ENCODE results near the gene ANTKMT. TPM values are rescaled to one million over a fixed set of nuclear protein-coding genes. Genes with fewer than 3 reads are reported as not detected.

The ANTKMT gene
- polyA plus RNA-seq, result 10 to 100 TPM; 23.0 to 55.5 (median 38.1) TPM
- long read RNA-seq, donor 1, result 0 reads
- long read RNA-seq, donor 2, partial matches to known transcripts, result 0 of 8 reads
- long read RNA-seq, donor 2, other reads (novel, unspliced or antisense), result 0 of 8 reads
- long read RNA-seq, donor 3, transcript FAM173A-207 (5 exons, 1,052 nt), result major isoform, 9 of 22 reads
- long read RNA-seq, donor 3, partial matches to known transcripts, result 7 of 22 reads
- long read RNA-seq, donor 3, other reads (novel, unspliced or antisense), result 0 of 22 reads
- long read RNA-seq, donor 4, partial matches to known transcripts, result 0 of 1 reads
- long read RNA-seq, donor 4, other reads (novel, unspliced or antisense), result 0 of 1 reads
- long read RNA-seq, donor 5, transcript FAM173A-207 (5 exons, 1,052 nt), result major isoform, 6 of 10 reads
- long read RNA-seq, donor 5, partial matches to known transcripts, result 0 of 10 reads
- long read RNA-seq, donor 5, other reads (novel, unspliced or antisense), result 0 of 10 reads
- long read RNA-seq, donor 6, transcript FAM173A-207 (5 exons, 1,052 nt), result major isoform, 6 of 11 reads
- long read RNA-seq, donor 6, partial matches to known transcripts, result 0 of 11 reads
- long read RNA-seq, donor 6, other reads (novel, unspliced or antisense), result 0 of 11 reads
- long read RNA-seq, donor 7, transcript FAM173A-207 (5 exons, 1,052 nt), result major isoform, 17 of 31 reads
- long read RNA-seq, donor 7, transcript FAM173A-201 (4 exons, 806 nt), result minor isoform, 8 of 31 reads
- long read RNA-seq, donor 7, partial matches to known transcripts, result 0 of 31 reads
- long read RNA-seq, donor 7, other reads (novel, unspliced or antisense), result 0 of 31 reads
- long read RNA-seq, donor 8, partial matches to known transcripts, result 0 of 2 reads
- long read RNA-seq, donor 8, other reads (novel, unspliced or antisense), result 0 of 2 reads
- long read RNA-seq, donor 9, partial matches to known transcripts, result 0 of 5 reads
- long read RNA-seq, donor 9, other reads (novel, unspliced or antisense), result 0 of 5 reads
- long read RNA-seq, donor 10, transcript FAM173A-207 (5 exons, 1,052 nt), result major isoform, 15 of 19 reads
- long read RNA-seq, donor 10, partial matches to known transcripts, result 0 of 19 reads
- long read RNA-seq, donor 10, other reads (novel, unspliced or antisense), result 0 of 19 reads

- Histone ChIP-seq H3K9me3 (ENCODE audit: control insufficient read depth in 2 of 2, insufficient read depth in 1 of 2, low read depth in 1 of 2, low read length in 1 of 2) (peaks cover 3 to 8% of the 10 kb centered on the region in 2 donors), H3K27me3 (ENCODE audit: control insufficient read depth in 3 of 3, insufficient read depth in 3 of 3, low read length in 3 of 3) (peaks cover 0 to 17% (median 7%) of the 10 kb centered on the region in 3 donors), H3K4me1 (ENCODE audit: control insufficient read depth in 3 of 3, insufficient read depth in 2 of 3, low read depth in 1 of 3, low read length in 2 of 3) (peaks cover 6 to 29% (median 12%) of the 10 kb centered on the region in 3 donors), H3K27ac (ENCODE audit: low read depth in 1 of 3, low read length in 2 of 3) (peak within 1 kb of the TSS; percentile 74 to 78 (median 77)), H3K4me3 (ENCODE audit: low read depth in 1 of 3, low read length in 3 of 3) (peak within 1 kb of the TSS; percentile 40 to 63 (median 62)), H3K36me3 (ENCODE audit: control insufficient read depth in 3 of 3, insufficient read depth in 2 of 3, low read depth in 1 of 3, low read length in 3 of 3) (peaks cover 0 to 22% (median 0%) of the 10 kb centered on the region in 3 donors)
- FAIRE-seq (no peak), DNase-seq (peak; percentile 91 to 95)
- WGBS, 3 donors, result 2 to 7% (median 6%) methylated on average over 59 to 106 of the region's 106 CpGs
These were observed at the start of gene ANTKMT for GRCh38 chr16:720990-721764. Gene ANTKMT, plus strand, starts transcription at chr16:721146. Its CDS starts 129 bp downstream, at chr16:721275.

- 87 to 88% (median 88%) methylated on average over 36 to 40 of the region's 40 CpGs for WGBS, 3 donors
- FAIRE-seq (no peak), DNase-seq (no peak)
- Histone ChIP-seq H3K4me3 (ENCODE audit: low read depth in 1 of 3, low read length in 3 of 3) (no peak overlapping the region), H3K9me3 (ENCODE audit: control insufficient read depth in 2 of 2, insufficient read depth in 1 of 2, low read depth in 1 of 2, low read length in 1 of 2) (no peaks in the 10 kb centered on the region), H3K27ac (ENCODE audit: low read depth in 1 of 3, low read length in 2 of 3) (no peak overlapping the region), H3K4me1 (ENCODE audit: control insufficient read depth in 3 of 3, insufficient read depth in 2 of 3, low read depth in 1 of 3, low read length in 2 of 3) (peaks cover 3 to 27% (median 5%) of the 10 kb centered on the region in 3 donors), H3K27me3 (ENCODE audit: control insufficient read depth in 3 of 3, insufficient read depth in 3 of 3, low read length in 3 of 3) (peaks cover 0 to 3% (median 0%) of the 10 kb centered on the region in 3 donors), H3K36me3 (ENCODE audit: control insufficient read depth in 3 of 3, insufficient read depth in 2 of 3, low read depth in 1 of 3, low read length in 3 of 3) (peaks cover 15 to 79% (median 21%) of the 10 kb centered on the region in 3 donors)
These were observed 49.4 kb upstream of the ANTKMT start for GRCh38 chr16:671353-672131.

- FAIRE-seq (no peak), DNase-seq (no peak)
- Histone ChIP-seq H3K27me3 (ENCODE audit: control insufficient read depth in 3 of 3, insufficient read depth in 3 of 3, low read length in 3 of 3) (peaks cover 0 to 3% (median 0%) of the 10 kb centered on the region in 3 donors), H3K27ac (ENCODE audit: low read depth in 1 of 3, low read length in 2 of 3) (no peak overlapping the region), H3K4me1 (ENCODE audit: control insufficient read depth in 3 of 3, insufficient read depth in 2 of 3, low read depth in 1 of 3, low read length in 2 of 3) (peaks cover 3 to 35% (median 5%) of the 10 kb centered on the region in 3 donors), H3K36me3 (ENCODE audit: control insufficient read depth in 3 of 3, insufficient read depth in 2 of 3, low read depth in 1 of 3, low read length in 3 of 3) (peaks cover 15 to 71% (median 21%) of the 10 kb centered on the region in 3 donors), H3K4me3 (ENCODE audit: low read depth in 1 of 3, low read length in 3 of 3) (no peak overlapping the region), H3K9me3 (ENCODE audit: control insufficient read depth in 2 of 2, insufficient read depth in 1 of 2, low read depth in 1 of 2, low read length in 1 of 2) (no peaks in the 10 kb centered on the region)
- WGBS, 3 donors, result 90 to 97% (median 92%) methylated on average over 17 to 19 of the region's 19 CpGs
These were observed 48.6 kb upstream of the ANTKMT start for GRCh38 chr16:672371-672770.

- H3K9me3 ChIP-seq (ENCODE audit: control insufficient read depth in 2 of 2, insufficient read depth in 1 of 2, low read depth in 1 of 2, low read length in 1 of 2), result no peaks in the 10 kb centered on the region
- H3K27me3 ChIP-seq (ENCODE audit: control insufficient read depth in 3 of 3, insufficient read depth in 3 of 3, low read length in 3 of 3), result peaks cover 0 to 3% (median 0%) of the 10 kb centered on the region in 3 donors
- H3K4me3 ChIP-seq (ENCODE audit: low read depth in 1 of 3, low read length in 3 of 3), result no peak overlapping the region
- no peak for FAIRE-seq
- peaks cover 3 to 32% (median 5%) of the 10 kb centered on the region in 3 donors for H3K4me1 ChIP-seq (ENCODE audit: control insufficient read depth in 3 of 3, insufficient read depth in 2 of 3, low read depth in 1 of 3, low read length in 2 of 3)
- peaks cover 15 to 67% (median 21%) of the 10 kb centered on the region in 3 donors for H3K36me3 ChIP-seq (ENCODE audit: control insufficient read depth in 3 of 3, insufficient read depth in 2 of 3, low read depth in 1 of 3, low read length in 3 of 3)
- 92 to 95% (median 95%) methylated on average over 17 to 21 of the region's 21 CpGs for WGBS, 3 donors
- no peak overlapping the region for H3K27ac ChIP-seq (ENCODE audit: low read depth in 1 of 3, low read length in 2 of 3)
- DNase-seq, result no peak
These were observed 48.1 kb upstream of the ANTKMT start for GRCh38 chr16:672851-673250.

GRCh38 chr16:673399-673991 lies 47.5 kb upstream of the ANTKMT start:
- H3K4me1 ChIP-seq (ENCODE audit: control insufficient read depth in 3 of 3, insufficient read depth in 2 of 3, low read depth in 1 of 3, low read length in 2 of 3), result peaks cover 3 to 32% (median 5%) of the 10 kb centered on the region in 3 donors

GRCh38 chr16:674214-674881 lies 46.6 kb upstream of the ANTKMT start:
- 72 to 80% (median 76%) methylated on average over 21 to 22 of the region's 22 CpGs for WGBS, 3 donors
- peaks cover 0 to 3% (median 0%) of the 10 kb centered on the region in 3 donors for H3K27me3 ChIP-seq (ENCODE audit: control insufficient read depth in 3 of 3, insufficient read depth in 3 of 3, low read length in 3 of 3)
- no peak for DNase-seq
- H3K36me3 ChIP-seq (ENCODE audit: control insufficient read depth in 3 of 3, insufficient read depth in 2 of 3, low read depth in 1 of 3, low read length in 3 of 3), result peaks cover 15 to 59% (median 21%) of the 10 kb centered on the region in 3 donors
- FAIRE-seq, result no peak
- H3K4me3 ChIP-seq (ENCODE audit: low read depth in 1 of 3, low read length in 3 of 3), result no peak overlapping the region
- H3K27ac ChIP-seq (ENCODE audit: low read depth in 1 of 3, low read length in 2 of 3), result no peak overlapping the region
- H3K9me3 ChIP-seq (ENCODE audit: control insufficient read depth in 2 of 2, insufficient read depth in 1 of 2, low read depth in 1 of 2, low read length in 1 of 2), result no peaks in the 10 kb centered on the region
- peaks cover 5 to 26% (median 5%) of the 10 kb centered on the region in 3 donors for H3K4me1 ChIP-seq (ENCODE audit: control insufficient read depth in 3 of 3, insufficient read depth in 2 of 3, low read depth in 1 of 3, low read length in 2 of 3)

More at GRCh38 chr16:673399-673991, 47.5 kb upstream of the ANTKMT start:
- Histone ChIP-seq H3K36me3 (ENCODE audit: control insufficient read depth in 3 of 3, insufficient read depth in 2 of 3, low read depth in 1 of 3, low read length in 3 of 3) (peaks cover 15 to 67% (median 21%) of the 10 kb centered on the region in 3 donors), H3K27me3 (ENCODE audit: control insufficient read depth in 3 of 3, insufficient read depth in 3 of 3, low read length in 3 of 3) (peaks cover 0 to 3% (median 0%) of the 10 kb centered on the region in 3 donors), H3K9me3 (ENCODE audit: control insufficient read depth in 2 of 2, insufficient read depth in 1 of 2, low read depth in 1 of 2, low read length in 1 of 2) (no peaks in the 10 kb centered on the region), H3K4me3 (ENCODE audit: low read depth in 1 of 3, low read length in 3 of 3) (no peak overlapping the region), H3K27ac (ENCODE audit: low read depth in 1 of 3, low read length in 2 of 3) (no peak overlapping the region)
- FAIRE-seq (no peak), DNase-seq (no peak)
- WGBS, 3 donors, result 90 to 91% (median 91%) methylated on average over 14 to 18 of the region's 18 CpGs
